H9 (cell line): ENCODE data around the gene ARPIN. TPM values are rescaled to one million over a fixed set of nuclear protein-coding genes. Genes with fewer than 3 reads are reported as not detected.

Experiments used
- DNase-seq: peaks from one replicate; pipeline ENCODE4 v3.0.0-alpha.2; 2017
- H2AFZ ChIP-seq: one replicate; pipeline ENCODE4 v1.6.1; 2013; ENCODE audit warnings: mild to moderate bottlenecking, low read length, control low read depth, moderate library complexity
- H2AK5ac ChIP-seq: 2 replicates; pipeline ENCODE4 v1.6.1; 2013; ENCODE audit warnings: low read length, control low read depth, mixed read lengths; ENCODE audit not compliant: insufficient read length
- H2BK120ac ChIP-seq: one replicate; pipeline ENCODE4 v1.6.1; 2013; ENCODE audit warnings: low read depth, mild to moderate bottlenecking, low read length, control low read depth, inconsistent platforms; ENCODE audit not compliant: poor library complexity, severe bottlenecking
- H2BK12ac ChIP-seq: 2 replicates; pipeline ENCODE4 v1.6.1; 2013; ENCODE audit warnings: low read length, control low read depth, mixed read lengths, low read depth; ENCODE audit not compliant: insufficient read length
- H2BK15ac ChIP-seq: 2 replicates; pipeline ENCODE4 v1.6.1; 2013; ENCODE audit warnings: low read depth, low read length, control low read depth
- H2BK20ac ChIP-seq: one replicate; pipeline ENCODE4 v1.6.1; 2013; ENCODE audit warnings: low read depth, mild to moderate bottlenecking, low read length, control low read depth, inconsistent platforms; ENCODE audit not compliant: poor library complexity, severe bottlenecking
- H2BK5ac ChIP-seq: 2 replicates; pipeline ENCODE4 v1.6.1; 2013; ENCODE audit warnings: low read length, control low read depth, mixed read lengths; ENCODE audit not compliant: insufficient read length
- H3K14ac ChIP-seq: 2 replicates; pipeline ENCODE4 v1.6.1; 2013; ENCODE audit warnings: low read length, control low read depth; ENCODE audit not compliant: insufficient read depth
- H3K18ac ChIP-seq: 2 replicates; pipeline ENCODE4 v1.6.1; 2013; ENCODE audit warnings: low read depth, mild to moderate bottlenecking, mixed read lengths, low read length, control low read depth; ENCODE audit not compliant: insufficient read length
- H3K23ac ChIP-seq: 2 replicates; pipeline ENCODE4 v1.6.1; 2013; ENCODE audit warnings: low read length, control low read depth, mixed read lengths, low read depth; ENCODE audit not compliant: insufficient read length
- H3K23me2 ChIP-seq: 2 replicates; pipeline ENCODE4 v1.6.1; 2013; ENCODE audit warnings: low read depth, mild to moderate bottlenecking, mixed read lengths, low read length, control low read depth; ENCODE audit not compliant: insufficient read length, poor library complexity, severe bottlenecking
- H3K27ac ChIP-seq: 2 replicates; pipeline ENCODE4 v1.5.1; 2013; ENCODE audit warnings: low read length, control low read depth, mixed read lengths, low read depth; ENCODE audit not compliant: insufficient read length
- H3K27me3 ChIP-seq: 2 replicates; pipeline ENCODE4 v1.6.1; 2013; ENCODE audit warnings: low read length, control low read depth, inconsistent platforms; ENCODE audit not compliant: insufficient read depth
- H3K4ac ChIP-seq: 2 replicates; pipeline ENCODE4 v1.6.1; 2013; ENCODE audit warnings: low read depth, mild to moderate bottlenecking, control low read depth, inconsistent platforms, low read length, moderate library complexity
- H3K4me1 ChIP-seq: 2 replicates; pipeline ENCODE4 v1.6.1; 2013; ENCODE audit warnings: low read length, control low read depth, inconsistent platforms; ENCODE audit not compliant: insufficient read depth
- H3K4me2 ChIP-seq: 2 replicates; pipeline ENCODE4 v1.6.1; 2013; ENCODE audit warnings: low read length, control low read depth, mixed read lengths; ENCODE audit not compliant: insufficient read length, insufficient read depth
- H3K56ac ChIP-seq: 2 replicates; pipeline ENCODE4 v1.6.1; 2013; ENCODE audit warnings: low read depth, mild to moderate bottlenecking, mixed read lengths, low read length, control low read depth; ENCODE audit not compliant: insufficient read length
- H3K79me1 ChIP-seq: 2 replicates; pipeline ENCODE4 v1.6.1; 2013; ENCODE audit warnings: low read depth, mild to moderate bottlenecking, moderate library complexity, low read length, control low read depth, inconsistent platforms; ENCODE audit not compliant: insufficient read depth, poor library complexity, severe bottlenecking
- H3K79me2 ChIP-seq: 2 replicates; pipeline ENCODE4 v1.6.1; 2013; ENCODE audit warnings: low read length, control low read depth, inconsistent platforms; ENCODE audit not compliant: insufficient read depth
- H3K9ac ChIP-seq: 2 replicates; pipeline ENCODE4 v1.6.1; 2013; ENCODE audit warnings: low read length, control low read depth, mixed read lengths; ENCODE audit not compliant: insufficient read length; ENCODE audit errors: extremely low read depth
- H3K9me3 ChIP-seq: one replicate; pipeline ENCODE4 v1.6.1; 2013; ENCODE audit warnings: low read depth, low read length, inconsistent platforms; ENCODE audit not compliant: control insufficient read depth
- H3T11ph ChIP-seq: one replicate; pipeline ENCODE4 v1.6.1; 2013; ENCODE audit warnings: mild to moderate bottlenecking, low read length, control low read depth, inconsistent platforms
- H4K20me1 ChIP-seq: one replicate; pipeline ENCODE4 v1.6.1; 2013; ENCODE audit not compliant: control insufficient read depth, insufficient read length, insufficient read depth
- H4K5ac ChIP-seq: 2 replicates; pipeline ENCODE4 v1.6.1; 2013; ENCODE audit warnings: low read depth, mild to moderate bottlenecking, mixed read lengths, low read length, control low read depth; ENCODE audit not compliant: insufficient read length
- H4K8ac ChIP-seq: replicated peaks from 2 replicates; pipeline ENCODE4 v1.6.1; 2013; ENCODE audit warnings: low read length, control low read depth, mixed read lengths, low read depth; ENCODE audit not compliant: insufficient read length
- H4K91ac ChIP-seq: 2 replicates; pipeline ENCODE4 v1.6.1; 2013; ENCODE audit warnings: low read depth, mild to moderate bottlenecking, moderate library complexity, mixed read lengths, low read length, control low read depth; ENCODE audit not compliant: insufficient read length
- H3K27ac Mint-ChIP-seq, 3 experiments: 2 replicates in 2 of 3; 3 replicates in 1 of 3; pipeline ENCODE4 v1.8.0; 2020 to 2021; ENCODE audit warnings: mixed read lengths in 3 of 3, mild to moderate bottlenecking in 1 of 3, moderate library complexity in 1 of 3
- H3K27me3 Mint-ChIP-seq: 2 replicates; pipeline ENCODE4 v1.8.0; 2021; ENCODE audit warnings: low read depth, mild to moderate bottlenecking, moderate library complexity, mixed read lengths
- H3K36me3 Mint-ChIP-seq, 3 experiments: 2 replicates in 2 of 3; 3 replicates in 1 of 3; pipeline ENCODE4 v1.8.0; 2020 to 2021; ENCODE audit warnings: low read depth in 3 of 3, mixed read lengths in 3 of 3; ENCODE audit not compliant: insufficient read depth in 1 of 3
- H3K4me1 Mint-ChIP-seq, 2 experiments: 2 replicates each; pipeline ENCODE4 v1.8.0; 2020; ENCODE audit warnings: mixed read lengths in 2 of 2
- H3K4me3 Mint-ChIP-seq, 2 experiments: 2 replicates in 1 of 2; 3 replicates in 1 of 2; pipeline ENCODE4 v1.8.0; 2020 to 2021; ENCODE audit warnings: mild to moderate bottlenecking in 2 of 2, mixed read lengths in 2 of 2, moderate library complexity in 1 of 2
- H3K9me3 Mint-ChIP-seq, 2 experiments: 2 replicates in 1 of 2; 3 replicates in 1 of 2; pipeline ENCODE4 v1.8.0; 2020; ENCODE audit warnings: mild to moderate bottlenecking in 2 of 2, mixed read lengths in 2 of 2, moderate library complexity in 1 of 2
- CTCF ChIP-seq: fragments of 200-600 bp; sonication (generic); conservative IDR thresholded peaks from 3 replicates; pipeline ENCODE4 v1.8.0; 2021; ENCODE audit warnings: antibody characterized with exemption, mild to moderate bottlenecking
- WGBS: extraction: QIAGEN DNeasy Blood & Tissue Kit; methylation state at CpG from one replicate; pipeline ENCODE4 v1.1.7; 2013; ENCODE audit warnings: missing lambda C conversion rate, low lambda C conversion rate, mixed read lengths; ENCODE audit not compliant: insufficient read length; ENCODE audit errors: extremely low coverage; 5-methylcytosine and 5-hydroxymethylcytosine counted together
- total RNA-seq: library from RNA; stranded (reverse); gene quantifications from 2 replicates; pipeline ENCODE4 v1.2.1, GENCODE V29; 2021

ARPIN gene
- total RNA-seq, 1 experiment from 2014 or later, result 6.4 TPM

- H3K56ac ChIP-seq, result no peak overlapping the region
- H3K23me2 ChIP-seq, result no peaks in the 10 kb centered on the region
- no peaks in the 10 kb centered on the region for H3K9me3 ChIP-seq
- no peak overlapping the region for H3T11ph ChIP-seq
- no peak overlapping the region for H4K91ac ChIP-seq
- H3K23ac ChIP-seq, result no peak overlapping the region
- no peak overlapping the region for H2BK120ac ChIP-seq
- no peaks in the 10 kb centered on the region for H3K9me3 Mint-ChIP-seq
- H2AFZ ChIP-seq, result no peak overlapping the region
- no peaks in the 10 kb centered on the region for H3K27me3 Mint-ChIP-seq
- WGBS, result no CpG with 5 or more reads among the region's 3 CpGs
- H3K9ac ChIP-seq, result no peak overlapping the region
- H2BK5ac ChIP-seq, result no peak overlapping the region
- H4K5ac ChIP-seq, result no peak overlapping the region
- H3K14ac ChIP-seq, result no peak overlapping the region
- H3K4me1 Mint-ChIP-seq, result peaks cover 6% of the 10 kb centered on the region in 2 experiments
- H3K79me1 ChIP-seq, result no peaks in the 10 kb centered on the region
- no peak overlapping the region for H3K4me2 ChIP-seq
- no peaks in the 10 kb centered on the region for H3K27me3 ChIP-seq
- DNase-seq, result no peak
- H2BK15ac ChIP-seq, result no peak overlapping the region
- H4K20me1 ChIP-seq, result no peaks in the 10 kb centered on the region
- no peak overlapping the region for H3K27ac ChIP-seq
- no peak overlapping the region for H3K4ac ChIP-seq
- TF ChIP-seq CTCF, result no peak
- no peak overlapping the region for H2AK5ac ChIP-seq
- H2BK20ac ChIP-seq, result no peak overlapping the region
- H3K4me3 Mint-ChIP-seq, result no peak overlapping the region
- H3K27ac Mint-ChIP-seq, result peak overlapping the region in 1 of 3 experiments; percentile 5; a peak in 2 of 7 replicates
- H2BK12ac ChIP-seq, result no peak overlapping the region
- H4K8ac ChIP-seq, result no peak overlapping the region
- H3K36me3 Mint-ChIP-seq, result peaks cover 0 to 5% (median 0%) of the 10 kb centered on the region in 3 experiments; a peak in 2 of 7 replicates
- no peaks in the 10 kb centered on the region for H3K79me2 ChIP-seq
- H3K4me1 ChIP-seq, result no peaks in the 10 kb centered on the region
- H3K18ac ChIP-seq, result no peak overlapping the region
Observed at GRCh38 chr15:89899951-89900567, 12.7 kb downstream of the ARPIN start.
